Erythroblast (primary cell): Measurements from ENCODE around the gene PSMB9.
A peak's percentile ranks its signal among the peaks of the same experiment; 100 is the strongest.

Experiments
- DNase-seq, 2 experiments: peaks; one replicate each; lab custom pipeline; 2025; lab: John Stamatoyannopoulos, UW
- GATA1 ChIP-seq: IDR thresholded peaks from 2 replicates; pipeline ENCODE4 v1.6.1; 2011; ENCODE audit warnings: low read depth, mild to moderate bottlenecking, control low read depth, low read length, moderate library complexity
- POLR2A ChIP-seq: IDR thresholded peaks from 2 replicates; pipeline ENCODE4 v1.6.1; 2011; ENCODE audit warnings: mild to moderate bottlenecking, low read length

The PSMB9 gene

DNA sequence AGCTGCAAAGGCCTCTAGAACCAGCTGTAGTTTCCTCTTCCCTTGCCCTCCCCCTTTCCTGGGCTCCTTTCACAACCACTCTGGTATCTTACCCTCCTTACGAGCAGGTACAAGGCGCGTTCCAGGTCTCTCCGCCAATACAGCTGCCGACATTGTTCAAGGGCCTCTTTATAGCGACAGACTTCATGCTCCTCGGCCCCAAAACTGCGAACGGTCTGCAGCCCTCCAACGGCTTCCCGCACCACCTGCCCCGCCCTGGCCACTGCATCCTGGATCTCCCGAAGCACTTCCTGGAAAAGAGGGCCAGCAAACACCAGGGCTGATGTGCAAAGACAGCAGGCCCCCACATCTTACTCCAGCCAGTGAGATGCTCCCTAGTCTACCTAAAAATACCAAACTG lies 21.5 kb upstream of the PSMB9 start:
- DNase-seq = no peak
- no peak for TF ChIP-seq GATA1
- no peak for TF ChIP-seq POLR2A

DNA sequence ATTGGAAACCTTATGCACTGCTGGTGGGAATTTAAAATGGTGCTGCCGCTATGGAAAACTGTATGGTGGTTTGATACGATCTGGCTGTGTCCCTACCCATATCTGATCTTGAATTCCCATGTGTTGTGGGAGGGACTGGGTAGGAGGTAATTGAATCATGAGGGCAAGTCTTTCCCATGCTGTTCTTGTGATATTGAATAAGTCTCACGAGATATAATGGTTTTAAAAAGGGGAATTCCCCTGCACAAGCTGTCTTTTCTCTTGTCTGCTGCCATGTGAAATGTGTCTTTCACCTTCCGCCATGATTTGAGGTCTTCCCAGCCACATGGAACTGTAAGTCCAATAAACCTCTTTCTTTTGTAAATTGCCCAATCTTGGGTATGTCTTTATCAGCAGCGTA lies 20.3 kb upstream of the PSMB9 start:
- DNase-seq = no peak
- no peak for TF ChIP-seq POLR2A
- TF ChIP-seq GATA1 = no peak

DNA sequence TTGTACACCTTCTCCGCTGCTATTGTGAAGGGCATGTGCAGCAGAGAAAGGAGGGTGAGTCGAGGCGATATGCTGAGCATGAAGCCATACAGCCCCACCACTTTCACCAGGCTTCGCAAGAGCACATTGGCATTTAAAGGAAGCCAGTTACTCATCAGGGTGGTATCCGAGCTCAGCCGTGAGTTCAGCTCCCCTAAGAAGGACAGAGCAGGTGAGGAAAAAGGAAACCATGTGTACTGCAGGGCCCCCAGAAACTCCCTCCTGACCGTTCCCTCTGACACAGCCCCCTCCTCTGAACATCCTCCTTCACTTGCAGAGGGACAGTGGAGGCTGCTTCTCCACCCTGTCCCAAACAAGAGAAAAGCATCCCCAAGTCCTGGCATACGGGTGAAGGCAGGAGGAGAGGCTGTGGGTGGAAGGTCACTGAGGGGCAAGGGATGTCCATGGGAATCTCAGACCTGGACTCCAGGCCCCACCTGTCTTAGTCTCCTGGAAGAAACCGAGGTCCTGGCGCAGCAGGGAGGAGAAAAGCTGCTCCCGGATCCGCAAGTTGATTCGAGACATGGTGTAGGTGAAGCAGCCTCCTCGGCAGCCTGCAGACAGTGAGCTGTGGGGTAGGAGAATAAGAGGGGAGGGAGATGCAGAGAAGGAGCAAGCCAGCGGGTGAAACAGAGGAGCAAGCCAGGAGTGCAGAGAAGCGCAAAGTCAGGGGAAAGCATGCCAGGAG lies 18.7 kb upstream of the PSMB9 start:
- no peak for TF ChIP-seq GATA1
- TF ChIP-seq POLR2A = no peak
- no peak for DNase-seq

DNA sequence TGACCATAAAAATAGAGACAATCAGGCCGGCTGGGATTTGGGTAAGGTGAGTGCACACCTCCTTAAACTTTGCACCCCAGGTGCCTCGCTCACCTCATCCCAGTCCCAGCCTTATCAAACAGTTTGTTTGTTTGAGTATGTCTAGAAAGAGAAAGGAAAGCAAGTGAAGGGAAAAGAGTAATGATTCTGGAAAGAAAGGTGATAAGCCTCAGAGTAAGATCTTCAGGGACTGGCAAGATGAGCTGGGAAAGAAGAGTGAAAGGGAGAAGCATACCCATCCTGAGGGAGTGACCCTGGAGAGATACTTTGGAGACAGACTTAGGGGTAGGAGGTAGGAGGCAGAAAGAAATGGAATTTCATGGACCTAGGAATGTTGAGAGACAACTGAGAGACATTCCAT lies 17.1 kb upstream of the PSMB9 start:
- TF ChIP-seq GATA1 (no peak), POLR2A (no peak)
- DNase-seq = no peak

DNA sequence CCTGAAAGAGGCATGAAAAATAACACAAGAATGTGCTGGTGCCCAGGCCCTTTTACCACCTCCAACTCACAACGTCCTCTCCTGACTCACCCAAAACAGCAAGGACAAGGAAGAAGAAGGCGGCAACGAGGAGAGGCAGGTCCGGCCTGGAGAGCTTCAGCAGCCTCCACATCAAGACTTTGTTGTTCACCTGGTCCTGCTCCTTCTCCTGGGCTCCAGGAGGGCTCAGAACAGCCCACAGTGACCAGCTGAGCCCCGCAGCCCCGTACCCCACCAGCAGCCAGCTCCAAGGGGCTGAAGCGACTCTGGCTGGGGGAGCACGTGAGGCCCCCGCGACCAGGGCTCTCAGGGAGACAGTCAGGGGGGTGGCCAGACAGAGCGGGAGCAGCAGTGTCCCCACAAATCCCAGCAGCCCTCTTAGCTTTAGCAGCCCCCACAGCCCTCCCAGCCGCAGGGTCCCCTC lies 16.3 kb upstream of the PSMB9 start:
- TF ChIP-seq GATA1 (no peak), POLR2A (no peak)
- DNase-seq = no peak

DNA sequence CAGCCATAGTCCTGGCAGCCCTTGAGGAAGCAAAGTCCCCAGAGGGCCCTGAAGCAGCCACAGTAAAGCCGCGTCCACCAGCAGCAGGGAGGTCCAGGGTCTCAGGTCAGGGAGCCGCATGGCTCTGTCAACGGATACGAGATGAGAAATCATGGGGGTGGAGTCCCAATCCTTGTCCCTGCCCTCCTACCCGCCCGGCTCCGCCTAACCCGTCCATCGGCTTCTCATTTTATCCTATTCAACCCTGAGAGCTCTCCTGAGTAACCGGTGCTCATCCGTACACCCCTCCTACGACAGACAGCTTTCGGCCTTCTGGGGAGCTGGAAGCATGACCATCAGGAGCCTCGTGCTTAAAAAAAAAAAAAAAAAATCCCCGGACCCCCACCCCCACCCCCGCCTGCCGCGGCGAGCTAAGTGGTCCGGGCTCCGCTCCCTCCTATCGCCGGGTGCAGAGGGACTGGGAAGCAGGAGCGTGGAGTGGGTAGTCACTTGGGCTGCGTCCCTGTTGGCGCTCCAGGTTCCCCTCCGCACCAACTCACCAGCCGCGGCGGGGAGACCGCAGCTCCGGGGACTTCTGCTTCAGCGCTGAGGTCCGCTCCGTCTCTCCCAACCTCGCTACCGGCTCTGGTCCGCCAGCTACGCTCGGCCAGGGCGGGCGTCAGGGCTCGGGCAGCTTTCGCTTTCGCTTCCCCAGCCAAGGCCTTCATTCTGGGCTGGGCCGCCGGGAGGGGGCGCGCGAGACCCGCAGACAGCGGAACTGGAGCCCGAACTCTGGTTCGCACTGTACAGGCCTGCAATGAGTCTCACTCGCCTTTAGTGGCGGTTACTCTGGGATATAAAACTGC lies 15.7 kb upstream of the PSMB9 start, which contains the start of gene TAP2:
TSS of gene TAP2 (minus strand) at position 626 of the 845 bp plus-strand sequence. CDS start at position 120, 506 bp downstream.
- TF ChIP-seq POLR2A (peak; percentile 22), GATA1 (no peak)
- peak; percentile 92 to 97 for DNase-seq

DNA sequence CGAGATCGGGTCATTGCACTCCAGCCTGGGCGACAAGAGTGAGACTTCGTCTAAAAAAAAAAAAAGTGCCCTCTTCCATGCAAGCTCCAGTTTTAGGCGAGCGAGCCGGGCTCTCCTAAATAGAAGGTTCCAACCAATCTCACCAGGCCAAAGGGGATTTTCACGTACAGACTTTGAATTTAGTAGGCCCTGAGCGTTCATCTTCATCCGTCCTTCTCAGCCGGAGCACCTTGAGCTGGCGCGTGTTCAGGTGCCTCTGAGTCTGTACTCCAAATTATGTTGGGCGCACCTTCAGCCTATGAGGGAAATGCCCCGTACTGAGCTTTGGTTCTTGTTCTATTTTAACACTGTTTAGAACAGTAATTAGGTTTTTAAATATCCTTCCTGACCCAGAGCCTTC lies 14.6 kb upstream of the PSMB9 start:
- no peak for DNase-seq
- TF ChIP-seq POLR2A (no peak), GATA1 (no peak)

DNA sequence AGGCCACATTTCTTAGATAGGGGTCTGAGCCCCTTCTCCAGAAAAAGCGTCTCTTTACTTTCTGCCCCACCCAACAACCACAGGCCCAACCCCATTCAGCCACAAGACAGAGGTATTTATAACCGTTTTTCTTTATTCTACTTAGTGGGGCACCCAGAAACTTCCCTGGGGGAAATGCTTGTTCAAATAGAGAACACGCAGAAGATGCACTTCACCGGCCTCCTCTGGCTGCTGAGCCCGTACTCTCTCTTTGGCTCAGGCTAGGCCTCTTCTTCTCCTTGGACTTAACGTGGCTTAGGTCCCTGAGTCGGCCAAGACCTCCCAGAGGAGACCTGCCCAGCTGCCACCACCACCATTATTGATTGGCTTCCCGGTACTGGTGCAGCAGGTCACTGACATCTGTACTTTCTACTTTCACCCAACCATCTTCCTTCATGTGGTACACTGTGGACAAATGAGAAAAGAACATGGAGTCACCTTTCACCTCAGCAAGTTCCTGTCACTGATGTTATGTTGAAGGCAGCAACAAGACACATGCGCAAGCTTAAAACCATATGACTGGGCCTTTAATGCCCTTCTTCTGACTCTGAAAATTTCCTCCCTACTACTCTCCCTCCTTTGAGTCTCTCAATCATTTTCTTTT lies 13.3 kb upstream of the PSMB9 start:
- TF ChIP-seq GATA1 (no peak), POLR2A (no peak)
- no peak for DNase-seq

DNA sequence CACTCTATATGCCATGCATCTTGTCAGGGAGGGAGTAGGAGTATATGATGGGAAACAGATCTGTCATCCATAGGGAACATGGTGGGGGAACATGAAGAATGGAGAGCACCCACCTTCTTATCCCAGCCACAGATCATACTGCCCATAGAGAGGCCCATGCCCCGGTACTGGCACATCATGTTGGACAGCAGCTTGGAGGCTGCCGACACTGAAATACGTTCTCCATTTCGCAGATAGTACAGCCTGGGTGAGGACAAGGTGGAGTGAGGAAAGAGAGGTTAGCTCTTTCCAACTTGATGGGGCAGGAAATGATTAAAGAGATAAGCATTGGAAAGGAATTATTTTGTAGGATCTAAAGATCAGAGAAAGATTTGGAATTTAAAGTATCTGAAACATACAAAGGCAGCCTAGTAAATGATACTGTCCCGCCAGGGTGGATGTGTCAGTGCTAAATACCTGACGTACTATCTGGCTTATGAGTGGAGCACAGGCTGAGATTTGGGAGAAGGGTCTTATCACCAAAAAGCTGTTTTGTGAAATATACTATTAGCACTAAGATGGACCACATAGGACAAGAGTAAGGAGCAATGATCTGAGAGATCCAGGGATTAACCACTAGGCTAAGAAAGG lies 11.9 kb upstream of the PSMB9 start:
- TF ChIP-seq GATA1 (no peak), POLR2A (no peak)
- DNase-seq = no peak

DNA sequence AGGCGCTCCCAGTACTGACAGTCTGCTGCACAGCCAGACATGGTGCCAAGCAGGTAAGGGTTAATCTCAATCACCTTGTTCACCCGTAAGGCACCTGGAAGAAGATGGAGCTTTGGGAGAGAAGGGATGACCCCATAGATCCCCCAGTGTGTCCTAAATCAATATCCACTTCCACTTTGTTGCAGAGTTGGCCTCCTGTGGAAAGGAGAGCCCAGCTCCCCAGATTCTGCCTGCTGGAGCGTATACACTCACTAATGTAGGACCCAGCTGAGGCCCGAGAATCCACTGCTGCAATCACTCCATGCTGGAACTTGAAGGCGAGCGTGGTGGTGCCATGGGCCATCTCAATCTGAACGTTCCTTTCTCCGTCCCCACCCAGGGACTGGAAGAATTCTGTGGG lies 11.3 kb upstream of the PSMB9 start:
- TF ChIP-seq POLR2A = no peak
- no peak for TF ChIP-seq GATA1
- peak in 1 of 2 experiments; percentile 24 for DNase-seq

DNA sequence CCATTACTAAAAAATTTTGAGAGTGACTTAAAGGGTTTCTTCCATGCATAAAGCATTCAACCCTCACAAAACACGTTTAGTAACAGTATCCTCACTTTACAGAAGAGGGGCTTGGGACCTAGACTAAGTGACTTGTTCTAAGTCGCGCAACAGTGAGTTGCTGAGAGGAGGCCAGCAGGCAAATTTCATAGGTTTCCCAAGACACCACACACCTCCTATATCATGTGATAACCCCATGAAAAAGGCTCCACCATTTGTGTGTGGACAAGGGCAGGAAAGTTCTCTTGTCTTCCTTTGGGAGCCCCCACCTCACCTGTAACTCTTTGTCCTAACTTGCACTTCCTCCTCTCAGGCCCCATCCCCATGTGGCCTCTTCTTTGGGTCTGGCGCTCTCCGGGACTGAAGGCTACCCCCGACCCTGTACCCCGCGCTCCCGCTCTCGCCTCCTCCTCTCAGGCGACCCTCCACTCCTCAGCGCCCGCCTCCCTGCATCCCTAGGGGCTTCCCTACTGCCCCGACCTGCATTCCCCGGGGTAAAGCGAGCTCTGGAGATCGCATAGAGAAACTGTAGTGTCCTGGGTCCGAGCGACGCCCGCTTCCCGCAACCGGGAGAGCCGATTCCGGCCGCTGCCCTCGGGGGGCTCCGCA lies 10.5 kb upstream of the PSMB9 start:
- TF ChIP-seq POLR2A (no peak), GATA1 (no peak)
- DNase-seq = peak in 1 of 2 experiments; percentile 32

DNA sequence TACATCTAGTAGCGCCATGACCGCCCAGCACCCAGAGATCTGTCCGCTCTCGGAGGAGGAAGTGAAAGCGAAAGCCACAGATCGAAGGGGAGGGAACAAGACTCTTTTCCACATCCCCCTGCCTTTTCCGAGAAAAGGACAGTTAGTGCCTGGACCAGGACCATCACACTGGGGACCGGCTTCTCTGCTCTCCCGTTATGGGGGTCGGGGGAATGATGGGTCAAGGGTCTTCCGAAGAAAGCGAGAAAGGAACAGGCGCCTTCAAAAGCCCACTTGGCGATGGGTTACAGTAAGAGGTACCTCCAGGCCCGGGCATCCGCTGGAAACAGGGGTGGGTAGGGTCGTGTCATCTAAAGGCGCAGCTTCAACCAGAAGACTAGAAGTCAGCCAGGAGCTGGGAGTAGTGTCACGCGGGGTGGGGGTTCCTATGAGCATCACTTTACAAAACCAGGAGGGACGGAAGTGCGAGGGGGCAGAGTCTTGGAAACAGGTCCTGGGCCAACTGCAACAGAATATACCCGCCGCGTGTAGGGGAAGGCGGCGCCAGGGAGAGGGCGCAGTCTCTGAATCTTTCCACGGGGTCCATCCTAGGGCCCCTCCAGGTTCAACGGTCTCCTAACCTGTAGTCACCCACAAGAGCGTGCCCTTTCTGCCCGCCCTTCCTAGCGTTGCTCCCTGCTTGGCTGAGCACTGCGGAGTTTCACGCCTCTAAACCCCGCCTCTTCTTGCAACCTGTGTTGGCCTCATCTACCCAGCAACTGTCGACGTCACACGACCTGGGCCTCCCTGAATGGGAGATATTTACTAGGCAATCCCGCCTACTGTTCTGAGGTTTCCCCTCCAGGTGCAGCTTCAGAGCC lies 9.8 kb upstream of the PSMB9 start, which contains the start of gene PSMB8:
TSS of gene PSMB8 (minus strand) at position 69 of the 860 bp plus-strand sequence. CDS start at position 18, 51 bp downstream.
- peak; percentile 92 to 96 for DNase-seq

More for the DNA sequence above, 9.8 kb upstream of the PSMB9 start, which contains the start of gene PSMB8:
- peak; percentile 79 for TF ChIP-seq POLR2A
- no peak for TF ChIP-seq GATA1
